Astrocyte (in vitro differentiated cells and primary cell): ENCODE measurements around the gene NFIA. TPM values are rescaled to one million over a fixed set of nuclear protein-coding genes. Genes with fewer than 3 reads are reported as not detected.
A peak's percentile ranks its signal among the peaks of the same experiment; 100 is the strongest.

ENCODE experiments used
- DNase-seq: peaks from one replicate; pipeline ENCODE4 v3.0.0-alpha.2; 2010; ENCODE audit warnings: low read depth
- FAIRE-seq: peaks from 2 replicates; lab custom pipeline; 2011; peaks lifted over from hg19 to GRCh38; lab: Jason Lieb, UNC
- H2AFZ ChIP-seq: 2 replicates; pipeline ENCODE4 v1.6.0; 2012; ENCODE audit warnings: low read depth, low read length, inconsistent platforms
- H3K27ac ChIP-seq: 2 replicates; pipeline ENCODE4 v1.5.1; 2011; ENCODE audit warnings: low read depth, low read length, inconsistent platforms
- H3K27me3 ChIP-seq: 2 replicates; pipeline ENCODE4 v1.6.0; 2011; ENCODE audit warnings: low read length, inconsistent platforms; ENCODE audit not compliant: insufficient read depth
- H3K36me3 ChIP-seq: 2 replicates; pipeline ENCODE4 v1.5.1; 2011; ENCODE audit warnings: low read length, inconsistent platforms; ENCODE audit not compliant: insufficient read depth
- H3K4me1 ChIP-seq: 2 replicates; pipeline ENCODE4 v1.5.1; 2011; ENCODE audit warnings: low read length, inconsistent platforms; ENCODE audit not compliant: insufficient read depth
- H3K4me2 ChIP-seq: 2 replicates; pipeline ENCODE4 v1.6.0; 2012; ENCODE audit warnings: low read length, inconsistent platforms
- H3K4me3 ChIP-seq: 2 replicates; pipeline ENCODE4 v1.5.1; 2011; ENCODE audit warnings: low read depth, mild to moderate bottlenecking, low read length, inconsistent platforms; ENCODE audit not compliant: insufficient read depth
- H3K79me2 ChIP-seq: 2 replicates; pipeline ENCODE4 v1.6.0; 2012; ENCODE audit warnings: mild to moderate bottlenecking, low read length, inconsistent platforms; ENCODE audit not compliant: insufficient read depth
- H3K9ac ChIP-seq: 2 replicates; pipeline ENCODE4 v1.6.0; 2012; ENCODE audit warnings: mild to moderate bottlenecking, low read length, inconsistent platforms
- H3K9me3 ChIP-seq: 2 replicates; pipeline ENCODE4 v1.5.1; 2012; ENCODE audit warnings: low read depth, mild to moderate bottlenecking, low read length, inconsistent platforms; ENCODE audit not compliant: insufficient read depth
- H4K20me1 ChIP-seq: 2 replicates; pipeline ENCODE4 v1.6.0; 2012; ENCODE audit warnings: low read length, inconsistent platforms; ENCODE audit not compliant: insufficient read depth
- H3K27ac Mint-ChIP-seq: one replicate; pipeline ENCODE4 v1.8.0; 2021; ENCODE audit warnings: mild to moderate bottlenecking, mixed read lengths; ENCODE audit not compliant: unreplicated experiment
- H3K27me3 Mint-ChIP-seq: one replicate; pipeline ENCODE4 v1.8.0; 2021; ENCODE audit warnings: low read depth, mixed read lengths; ENCODE audit not compliant: unreplicated experiment
- H3K36me3 Mint-ChIP-seq: one replicate; pipeline ENCODE4 v1.8.0; 2021; ENCODE audit warnings: low read depth, mixed read lengths; ENCODE audit not compliant: unreplicated experiment
- H3K4me1 Mint-ChIP-seq: one replicate; pipeline ENCODE4 v1.8.0; 2021; ENCODE audit warnings: low read depth, mixed read lengths; ENCODE audit not compliant: unreplicated experiment
- H3K4me3 Mint-ChIP-seq: one replicate; pipeline ENCODE4 v1.8.0; 2021; ENCODE audit warnings: mild to moderate bottlenecking, moderate library complexity, mixed read lengths; ENCODE audit not compliant: unreplicated experiment
- H3K9me3 Mint-ChIP-seq: one replicate; pipeline ENCODE4 v1.8.0; 2021; ENCODE audit warnings: mild to moderate bottlenecking, mixed read lengths; ENCODE audit not compliant: unreplicated experiment
- CTCF ChIP-seq: IDR thresholded peaks from 2 replicates; pipeline ENCODE4 v1.5.1; 2011; ENCODE audit warnings: low read depth, mild to moderate bottlenecking, inconsistent platforms, low read length, moderate library complexity; ENCODE audit not compliant: insufficient read depth
- EZH2 ChIP-seq: IDR thresholded peaks from 2 replicates; pipeline ENCODE4 v1.6.1; 2012; ENCODE audit warnings: mild to moderate bottlenecking, low read length, inconsistent platforms; ENCODE audit not compliant: insufficient read depth
- total RNA-seq: library from RNA; stranded (reverse); gene quantifications from 2 replicates; pipeline ENCODE4 v1.2.1, GENCODE V29; 2021

Gene NFIA
- total RNA-seq, 1 donor from 2014 or later, result 4.6 TPM

DNA sequence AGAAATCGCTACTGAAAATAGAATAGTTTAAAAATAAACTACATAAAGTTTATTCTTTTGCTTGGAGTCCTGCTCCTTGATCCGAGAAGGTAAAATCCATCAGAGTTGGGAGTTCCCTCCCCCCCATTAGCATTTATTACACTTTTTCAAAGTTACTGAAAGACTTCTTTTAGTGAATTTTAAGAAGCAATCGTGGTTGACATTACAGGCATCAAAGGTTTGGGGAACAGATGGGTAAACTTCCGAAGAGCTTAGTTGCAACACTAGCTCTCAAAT is 31.0 kb upstream of the NFIA start:
- Histone ChIP-seq H3K27me3 (peaks cover 56% of the 10 kb centered on the region), H2AFZ (no peak overlapping the region), H3K9ac (no peak overlapping the region), H3K9me3 (no peaks in the 10 kb centered on the region), H3K36me3 (no peaks in the 10 kb centered on the region), H4K20me1 (peaks cover 7% of the 10 kb centered on the region), H3K4me3 (no peak overlapping the region), H3K4me2 (peak overlapping the region; percentile 85), H3K79me2 (no peaks in the 10 kb centered on the region), H3K27ac (no peak overlapping the region), H3K4me1 (peaks cover 3% of the 10 kb centered on the region)
- H3K4me3 Mint-ChIP-seq, result peak overlapping the region; percentile 81
- no peak overlapping the region for H3K27ac Mint-ChIP-seq
- H3K4me1 Mint-ChIP-seq, result peaks cover 6% of the 10 kb centered on the region
- H3K9me3 Mint-ChIP-seq, result no peaks in the 10 kb centered on the region
- H3K36me3 Mint-ChIP-seq, result no peaks in the 10 kb centered on the region
- TF ChIP-seq CTCF, result no peak
- TF ChIP-seq EZH2, result no peak
- DNase-seq (no peak), FAIRE-seq (no peak)
- H3K27me3 Mint-ChIP-seq, result peaks cover 49% of the 10 kb centered on the region

DNA sequence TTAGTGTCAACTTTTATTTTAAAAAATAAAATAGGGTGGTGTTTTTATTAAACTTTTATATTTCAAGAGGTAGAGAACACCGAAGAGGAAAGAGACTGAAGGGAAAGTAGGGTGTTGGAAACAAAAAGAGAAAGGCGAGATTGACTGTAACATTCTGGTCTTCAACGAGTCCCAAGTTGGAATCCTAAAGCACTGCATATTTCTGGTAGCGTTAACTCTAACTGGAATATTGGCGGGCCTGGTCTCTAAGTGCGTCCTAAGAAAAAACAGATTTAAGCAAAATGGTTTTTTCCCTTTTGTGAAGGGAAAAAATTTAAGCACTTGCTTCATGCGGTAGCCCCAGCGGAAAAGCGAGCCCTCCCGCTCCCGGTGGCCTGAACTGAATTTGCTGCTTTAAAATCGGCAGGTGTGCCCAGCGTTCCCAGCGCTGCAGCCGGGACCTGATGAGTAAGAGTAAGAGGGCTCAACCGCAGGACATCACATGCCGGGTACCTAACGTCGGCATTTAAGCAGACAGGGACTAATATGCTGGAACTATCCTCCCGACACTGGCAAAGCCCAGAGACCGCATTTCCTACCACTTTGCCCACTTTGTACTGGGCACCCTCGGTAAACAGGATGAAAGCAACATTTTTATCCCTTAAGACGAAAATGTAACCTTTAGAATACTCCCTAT is 30.5 kb upstream of the NFIA start:
- Histone ChIP-seq H4K20me1 (peaks cover 7% of the 10 kb centered on the region), H3K79me2 (no peaks in the 10 kb centered on the region), H2AFZ (no peak overlapping the region), H3K27ac (no peak overlapping the region), H3K4me2 (no peak overlapping the region), H3K4me1 (peaks cover 3% of the 10 kb centered on the region), H3K36me3 (no peaks in the 10 kb centered on the region), H3K9me3 (no peaks in the 10 kb centered on the region), H3K9ac (no peak overlapping the region), H3K27me3 (peaks cover 59% of the 10 kb centered on the region), H3K4me3 (no peak overlapping the region)
- DNase-seq (no peak), FAIRE-seq (no peak)
- Mint-ChIP-seq H3K27me3 (peaks cover 53% of the 10 kb centered on the region), H3K4me1 (peaks cover 6% of the 10 kb centered on the region), H3K27ac (no peak overlapping the region), H3K9me3 (no peaks in the 10 kb centered on the region), H3K36me3 (no peaks in the 10 kb centered on the region), H3K4me3 (peak overlapping the region; percentile 81)
- TF ChIP-seq EZH2, result peak; percentile 28
- TF ChIP-seq CTCF, result no peak

- FAIRE-seq (no peak), DNase-seq (no peak)
- Histone ChIP-seq H3K4me3 (no peak overlapping the region), H3K79me2 (no peaks in the 10 kb centered on the region), H3K27ac (no peak overlapping the region), H3K4me1 (peaks cover 3% of the 10 kb centered on the region), H3K9ac (no peak overlapping the region), H3K9me3 (no peaks in the 10 kb centered on the region), H2AFZ (no peak overlapping the region), H3K27me3 (peaks cover 57% of the 10 kb centered on the region), H3K4me2 (peak overlapping the region; percentile 54), H3K36me3 (no peaks in the 10 kb centered on the region), H4K20me1 (peaks cover 7% of the 10 kb centered on the region)
- Mint-ChIP-seq H3K27me3 (peaks cover 58% of the 10 kb centered on the region), H3K9me3 (no peaks in the 10 kb centered on the region), H3K36me3 (no peaks in the 10 kb centered on the region), H3K27ac (no peak overlapping the region), H3K4me3 (peak overlapping the region; percentile 17), H3K4me1 (peaks cover 6% of the 10 kb centered on the region)
- peak; percentile 19 for TF ChIP-seq EZH2
- TF ChIP-seq CTCF, result no peak
Observed at GRCh38 chr1:61052395-61053225, 29.8 kb upstream of the NFIA start.
